ENCODE measurements around the gene DEF6. TPM values are rescaled to one million over a fixed set of nuclear protein-coding genes. Genes with fewer than 3 reads are reported as not detected.

DEF6 gene
- total and polyA plus RNA-seq, 2 of the 8 experiments (the other 6 are each of a cell fraction or from before 2014, with no cell fraction given): 3.3 to 4.1 TPM

GRCh38 chr6:35259948-35260590 lies 37.5 kb upstream of the DEF6 start:
- CTCF ChIA-PET (ENCODE audit: partially characterized antibody): interaction anchor here (1.2 to 1.8 kb wide), 4 partner anchors 10 to 55 kb away, joined by 3 to 18 read pairs (median 6); no protein-coding TSS in a partner anchor
- DNase-seq (ENCODE audit: low read depth in 1 of 2, low spot score in 2 of 2) (peak; percentile 86 to 91), FAIRE-seq (no peak)
- Histone ChIP-seq H3K4ac (replicated peaks; ENCODE audit: insufficient read length, low read depth, low read length) (peak overlapping the region; percentile 84), H2BK12ac (ENCODE audit: low read depth, low read length) (peak overlapping the region; percentile 95; the same call in 1 of the 2 replicates), H3K79me1 (ENCODE audit: low read depth, low read length) (no peaks in the 10 kb centered on the region), H3K4me1 (replicated peaks in 1 of 4; ENCODE audit: control insufficient read depth in 3 of 4, insufficient read depth in 4 of 4, low read length in 3 of 4) (peaks cover 0 to 10% (median 0%) of the 10 kb centered on the region in 4 experiments; a peak in 4 of 7 replicates), H2AK5ac (ENCODE audit: low read depth, low read length) (0 out of 2 replicates have a peak overlapping the region, but pooled peaks have one; percentile 49), H3K14ac (ENCODE audit: insufficient read length) (no peak overlapping the region), H3K4me3 (ENCODE audit: extremely low read depth in 1 of 4, insufficient read depth in 2 of 4, low read depth in 3 of 4, low read length in 4 of 4) (peak overlapping the region; percentile 50 to 78 (median 64)), H2BK20ac (ENCODE audit: low read length) (no peak overlapping the region), H3K36me3 (ENCODE audit: control insufficient read depth in 2 of 4, insufficient read depth in 4 of 4, low read length in 3 of 4) (no peaks in the 10 kb centered on the region), H3K18ac (ENCODE audit: extremely low read depth, low read length) (peak overlapping the region; percentile 99), H4K5ac (ENCODE audit: insufficient read length, low read depth, low read length) (peak overlapping the region; percentile 76), H2AFZ (ENCODE audit: low read length) (peak overlapping the region; percentile 37), H3K9ac (replicated peaks in 1 of 4; ENCODE audit: extremely low read depth in 1 of 4, low read depth in 3 of 4, low read length in 3 of 4) (peak overlapping the region; percentile 80 to 93 (median 90)), H4K91ac (replicated peaks; ENCODE audit: insufficient read length, low read length) (peak overlapping the region; percentile 82), H4K20me1 (replicated peaks in 1 of 2; ENCODE audit: control insufficient read depth in 1 of 2, insufficient read depth in 2 of 2, low read length in 2 of 2) (no peaks in the 10 kb centered on the region), H3K27me3 (replicated peaks in 1 of 4; ENCODE audit: control insufficient read depth in 3 of 4, extremely low read depth in 1 of 4, insufficient read depth in 3 of 4, low read length in 3 of 4) (no peaks in the 10 kb centered on the region), H3K56ac (replicated peaks; ENCODE audit: insufficient read length, low read depth, low read length) (peak overlapping the region; percentile 75), H2BK120ac (replicated peaks; ENCODE audit: low read depth, low read length) (peak overlapping the region; percentile 16), H2BK5ac (ENCODE audit: low read depth, low read length) (peak overlapping the region; percentile 97), H2BK15ac (ENCODE audit: low read length) (peak overlapping the region; percentile 92; the same call in 1 of the 2 replicates), H3K9me3 (ENCODE audit: insufficient read depth in 2 of 2, low read depth in 1 of 2, low read length in 1 of 2) (no peaks in the 10 kb centered on the region), H3K23me2 (ENCODE audit: low read depth, low read length) (peaks cover 8% of the 10 kb centered on the region), H4K8ac (ENCODE audit: extremely low read depth, insufficient read depth, low read length) (peak overlapping the region; percentile 88), H3K27ac (ENCODE audit: low read depth, low read length) (peak overlapping the region; percentile 92), H3K4me2 (ENCODE audit: insufficient read depth in 1 of 2, low read depth in 2 of 2, low read length in 2 of 2) (peak overlapping the region; percentile 93 to 99), H3K23ac (ENCODE audit: insufficient read length) (no peak overlapping the region), H3K79me2 (ENCODE audit: control insufficient read depth in 1 of 2, insufficient read depth in 2 of 2, low read length in 2 of 2) (peaks cover 0 to 4% of the 10 kb centered on the region in 2 experiments; a peak in 1 of 4 replicates)
- POLR2A ChIA-PET (ENCODE audit: partially characterized antibody): interaction anchor here (0.9 to 2.4 kb wide), 17 partner anchors 9 to 468 kb away, joined by 3 to 15 read pairs (median 5); partner anchors contain the start of genes BLTP3A, RPL10A and TAF11
- WGBS, 2 experiments (ENCODE audit: extremely low coverage in 1 of 2, insufficient coverage in 1 of 2, insufficient read length in 1 of 2, insufficient replicate concordance in 2 of 2, low coverage in 1 of 2, low lambda C conversion rate in 2 of 2, missing lambda C conversion rate in 1 of 2): 5% methylated on average over 10 of the region's 23 CpGs; no CpG with 5 or more reads in 1 of the 2 experiments
- TF ChIP-seq POLR2A (IDR thresholded peaks at IDR 0.05; ENCODE audit: control extremely low read depth in 1 of 2, low read depth in 2 of 2, low read length in 2 of 2): peak in 1 of 2 experiments; percentile 66; a peak in 2 of 3 replicates
- TF ChIP-seq TAF1 (IDR thresholded peaks at IDR 0.05; ENCODE audit: low read depth, low read length): peak; percentile 79
